Measurements from ENCODE around the gene ARPC1A. TPM values are rescaled to one million over a fixed set of nuclear protein-coding genes. Genes with fewer than 3 reads are reported as not detected.
A peak's percentile ranks its signal among the peaks of the same experiment; 100 is the strongest.

The ARPC1A gene
- polyA plus RNA-seq, 3 donors: 54.5 to 239 (median 109) TPM

- H3K27ac ChIP-seq (ENCODE audit: low read depth, low read length): no peak overlapping the region
- 90 to 92% (median 90%) methylated on average over 22 of the region's 22 CpGs for WGBS, 3 donors
Observed at GRCh38 chr7:99359465-99360154, 33.9 kb downstream of the ARPC1A start.

GRCh38 chr7:99362801-99363200 lies 37.1 kb downstream of the ARPC1A start:
- H3K27ac ChIP-seq (ENCODE audit: low read depth, low read length): no peak overlapping the region
- WGBS, 3 donors: 85 to 90% (median 85%) methylated on average over 3 of the region's 3 CpGs

GRCh38 chr7:99363286-99363685 lies 37.6 kb downstream of the ARPC1A start:
- H3K27ac ChIP-seq (ENCODE audit: low read depth, low read length): no peak overlapping the region
- WGBS, 3 donors: 95% methylated on average over 5 of the region's 5 CpGs

GRCh38 chr7:99365318-99366141 lies 39.8 kb downstream of the ARPC1A start:
- 76 to 83% (median 82%) methylated on average over 17 of the region's 17 CpGs for WGBS, 3 donors

GRCh38 chr7:99366646-99367045 lies 40.9 kb downstream of the ARPC1A start:
- H3K27ac ChIP-seq (ENCODE audit: low read depth, low read length): no peak overlapping the region
- 82 to 86% (median 84%) methylated on average over 11 of the region's 11 CpGs for WGBS, 3 donors

More at GRCh38 chr7:99365318-99366141, 39.8 kb downstream of the ARPC1A start:
- H3K27ac ChIP-seq (ENCODE audit: low read depth, low read length): no peak overlapping the region

- 95 to 97% (median 95%) methylated on average over 13 of the region's 13 CpGs for WGBS, 3 donors
- H3K27ac ChIP-seq (ENCODE audit: low read depth, low read length): no peak overlapping the region
Observed at GRCh38 chr7:99368750-99369389, 43.2 kb downstream of the ARPC1A start.

- H3K27ac ChIP-seq (ENCODE audit: low read depth, low read length): no peak overlapping the region
- WGBS, 3 donors: 50 to 69% (median 54%) methylated on average over 8 to 9 of the region's 9 CpGs
Observed at GRCh38 chr7:99369767-99370391, 44.2 kb downstream of the ARPC1A start.

- H3K27ac ChIP-seq (ENCODE audit: low read depth, low read length): no peak overlapping the region
- 92 to 94% (median 94%) methylated on average over 11 of the region's 11 CpGs for WGBS, 3 donors
Observed at GRCh38 chr7:99371376-99371920, 45.8 kb downstream of the ARPC1A start.

GRCh38 chr7:99372275-99373090 lies 46.8 kb downstream of the ARPC1A start:
- H3K27ac ChIP-seq (ENCODE audit: low read depth, low read length): no peak overlapping the region
- WGBS, 3 donors: 23 to 71% (median 63%) methylated on average over 21 of the region's 21 CpGs

- no peak overlapping the region for H3K27ac ChIP-seq (ENCODE audit: low read depth, low read length)
- WGBS, 3 donors: 83 to 87% (median 87%) methylated on average over 40 to 41 of the region's 41 CpGs
Observed at GRCh38 chr7:99373091-99374066, 47.7 kb downstream of the ARPC1A start.

- WGBS, 3 donors: 1% methylated on average over 75 to 93 of the region's 95 CpGs
- peak within 1 kb of the TSS; percentile 88 for H3K27ac ChIP-seq (ENCODE audit: low read depth, low read length)
Observed at GRCh38 chr7:99374111-99375064, 48.7 kb downstream of the ARPC1A start, which contains the start of gene ARPC1B. Gene ARPC1B (plus strand): TSS chr7:99374730. CDS start chr7:99385715, 10,985 bp downstream.

- peak overlapping the region; percentile 88 for H3K27ac ChIP-seq (ENCODE audit: low read depth, low read length)
- 4 to 7% (median 4%) methylated on average over 46 to 58 of the region's 58 CpGs for WGBS, 3 donors
Observed at GRCh38 chr7:99375070-99375807, 49.5 kb downstream of the ARPC1A start.

- 7 to 72% (median 14%) methylated on average over 7 of the region's 7 CpGs for WGBS, 3 donors
- peak overlapping the region; percentile 68 for H3K27ac ChIP-seq (ENCODE audit: low read depth, low read length)
Observed at GRCh38 chr7:99379043-99379577, 53.4 kb downstream of the ARPC1A start.

- H3K27ac ChIP-seq (ENCODE audit: low read depth, low read length): peak overlapping the region; percentile 68
- WGBS, 3 donors: 24 to 67% (median 38%) methylated on average over 7 of the region's 7 CpGs
Observed at GRCh38 chr7:99379693-99380031, 54.0 kb downstream of the ARPC1A start.
